Erythroblast (primary cell): ENCODE data around the gene CSAD.

Source experiments
- GATA1 ChIP-seq: IDR thresholded peaks from 2 replicates; pipeline ENCODE4 v1.6.1; 2011; ENCODE audit warnings: low read depth, mild to moderate bottlenecking, control low read depth, low read length, moderate library complexity
- POLR2A ChIP-seq: IDR thresholded peaks from 2 replicates; pipeline ENCODE4 v1.6.1; 2011; ENCODE audit warnings: mild to moderate bottlenecking, low read length

- TF ChIP-seq POLR2A (no peak), GATA1 (no peak)
Observed at GRCh38 chr12:53223389-53224060, 42.8 kb upstream of the CSAD start.
